Stimulated activated naive B cell treated with anti-CD40 and anti-IgM and Interleukin-4, amounts not matched to agents 10 μg/mL and 1 μg/mL and 100 μg/mL, for 72 hours (primary cell): Measurements from ENCODE around the gene OIP5.
"Not testable (repeated sequence)": the region's sequence is repeated elsewhere in the genome, so short reads cannot be mapped to it uniquely, and the experiment has no call there.

Experiments
- ATAC-seq, 2 donors: fragments of 150-1000 bp; cut with Tn5 transposase; replicated peaks; 2 replicates each; pipeline ENCODE4 v1.10.0; 2021; ENCODE audit warnings: moderate library complexity in 1 of 2
- DNase-seq: peaks from one replicate; pipeline ENCODE4 v3.0.0; 2021
- H3K27ac Mint-ChIP-seq: one replicate; pipeline ENCODE4 v1.8.0; 2022; ENCODE audit warnings: mild to moderate bottlenecking, mixed read lengths
- H3K27me3 Mint-ChIP-seq, 2 donors: one replicate each; pipeline ENCODE4 v1.8.0; 2022; ENCODE audit warnings: mixed read lengths in 2 of 2
- H3K36me3 Mint-ChIP-seq, 2 donors: one replicate each; pipeline ENCODE4 v1.8.0; 2022; ENCODE audit warnings: mixed read lengths in 2 of 2, mild to moderate bottlenecking in 1 of 2
- H3K4me1 Mint-ChIP-seq, 2 donors: one replicate each; pipeline ENCODE4 v1.8.0; 2022; ENCODE audit warnings: mixed read lengths in 2 of 2, mild to moderate bottlenecking in 1 of 2
- H3K4me3 Mint-ChIP-seq, 2 donors: one replicate each; pipeline ENCODE4 v1.8.0; 2022; ENCODE audit warnings: mild to moderate bottlenecking in 2 of 2, mixed read lengths in 2 of 2, moderate library complexity in 1 of 2
- H3K9me3 Mint-ChIP-seq, 2 donors: one replicate each; pipeline ENCODE4 v1.8.0; 2022; ENCODE audit warnings: mixed read lengths in 2 of 2, mild to moderate bottlenecking in 1 of 2

The OIP5 gene

DNA sequence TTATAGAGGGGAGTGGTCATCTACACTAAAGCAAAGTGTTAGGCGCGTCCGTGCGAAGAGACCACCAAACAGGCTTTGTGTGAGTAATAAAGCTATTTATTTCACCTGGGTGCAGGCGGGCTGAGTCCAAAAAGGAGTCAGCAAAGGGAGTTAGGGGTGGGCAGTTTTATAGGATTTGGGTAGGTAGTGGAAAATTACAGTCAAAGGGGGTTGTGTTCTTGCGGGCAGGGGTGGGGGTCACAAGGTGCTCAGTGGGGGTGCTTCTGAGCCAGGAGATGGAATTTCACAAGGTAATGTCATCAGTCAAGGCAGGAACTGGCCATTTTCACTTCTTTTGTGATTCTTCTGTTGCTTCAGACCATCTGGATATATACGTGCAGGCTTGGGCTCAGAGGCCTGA lies 47.1 kb downstream of the OIP5 start:
- H3K4me3 Mint-ChIP-seq = peak overlapping the region; percentile 97 to 99
- ATAC-seq = no peak
- peaks cover 26 to 37% of the 10 kb centered on the region in 2 donors for H3K36me3 Mint-ChIP-seq
- DNase-seq = no peak
- H3K27ac Mint-ChIP-seq = peak overlapping the region; percentile 96
- H3K27me3 Mint-ChIP-seq = no peaks in the 10 kb centered on the region
- H3K4me1 Mint-ChIP-seq = peaks cover 25 to 41% of the 10 kb centered on the region in 2 donors
- no peaks in the 10 kb centered on the region for H3K9me3 Mint-ChIP-seq

DNA sequence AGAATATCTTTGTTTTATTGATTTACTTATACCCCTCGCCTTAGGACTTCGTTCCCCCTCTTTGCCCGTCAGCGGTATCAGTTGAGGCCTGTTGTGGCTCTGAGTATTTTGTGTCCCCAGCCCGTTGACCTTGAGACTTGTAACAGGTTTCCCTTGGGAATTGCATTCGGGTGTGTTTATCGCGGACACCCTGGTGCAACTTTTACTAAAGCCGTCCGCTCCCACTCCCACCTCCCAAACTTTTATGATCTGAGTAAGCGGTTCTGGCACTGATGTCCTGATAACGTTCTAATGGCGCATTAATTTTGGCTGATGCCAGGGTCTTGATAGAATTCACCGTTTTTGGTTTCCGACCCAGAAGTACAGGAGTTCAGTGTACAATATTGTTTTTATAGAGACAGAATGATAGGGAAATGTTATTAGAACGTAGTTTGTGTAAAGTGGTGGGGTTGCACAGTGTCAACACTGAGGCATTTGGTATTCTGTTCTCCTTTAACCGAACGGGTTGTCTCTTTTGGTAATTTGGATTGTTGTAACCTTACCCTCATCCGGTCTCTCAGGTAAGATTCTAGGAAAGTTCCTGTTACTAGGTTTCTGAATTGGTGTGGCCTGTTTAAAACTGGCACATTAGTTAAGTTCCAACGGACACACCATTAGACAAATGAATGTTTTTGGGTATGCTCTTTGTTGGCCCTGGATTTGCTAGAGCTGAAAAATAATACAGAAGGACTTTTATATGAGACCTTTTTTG lies 47.8 kb downstream of the OIP5 start:
- DNase-seq (no peak), ATAC-seq (no peak)
- peaks cover 29 to 41% of the 10 kb centered on the region in 2 donors for H3K36me3 Mint-ChIP-seq
- peak overlapping the region; percentile 96 for H3K27ac Mint-ChIP-seq
- H3K9me3 Mint-ChIP-seq = no peaks in the 10 kb centered on the region
- H3K4me3 Mint-ChIP-seq = peak overlapping the region; percentile 97 to 99
- no peaks in the 10 kb centered on the region for H3K27me3 Mint-ChIP-seq
- H3K4me1 Mint-ChIP-seq = peaks cover 25 to 46% of the 10 kb centered on the region in 2 donors

DNA sequence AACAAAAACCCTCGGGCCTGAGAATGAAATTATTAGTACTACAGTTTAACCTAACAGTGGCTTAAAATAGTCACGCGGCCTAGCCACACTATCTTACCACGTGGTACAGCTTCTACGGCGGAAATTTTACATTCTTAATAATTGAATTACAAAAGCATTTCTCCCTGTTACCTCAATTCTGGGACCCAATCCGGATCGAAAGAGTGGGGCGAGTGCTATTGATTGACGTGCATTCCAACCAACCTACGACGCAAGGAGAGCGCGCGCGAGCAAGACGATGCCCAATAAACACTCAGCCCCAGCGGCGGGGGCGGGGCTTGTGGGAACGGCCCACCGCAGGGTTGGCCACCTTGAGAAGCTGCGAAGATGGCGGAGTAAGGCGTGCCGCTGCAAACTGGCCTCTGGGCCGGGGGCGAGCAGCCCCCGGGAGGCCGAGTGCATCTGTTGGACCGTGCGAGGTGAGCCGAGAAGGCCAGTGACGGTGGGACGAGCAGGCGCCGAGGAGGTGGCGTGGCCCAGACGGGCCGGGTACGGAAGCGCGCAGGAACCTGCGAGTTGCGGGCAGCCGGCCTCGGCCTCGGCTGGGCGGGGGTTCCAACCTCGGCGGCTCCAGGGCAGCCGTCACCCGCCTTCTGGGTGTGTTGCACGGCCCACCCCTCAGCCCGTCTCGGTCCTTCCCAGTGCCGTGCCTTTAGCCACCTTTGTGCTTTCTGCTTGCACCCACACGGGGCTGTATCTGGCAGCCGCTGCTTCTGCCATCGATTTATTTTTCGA lies 48.6 kb downstream of the OIP5 start:
- peak; percentile 95 to 96 for ATAC-seq
- Mint-ChIP-seq H3K27me3 (no peaks in the 10 kb centered on the region), H3K4me1 (peaks cover 25 to 48% of the 10 kb centered on the region in 2 donors), H3K36me3 (peaks cover 32 to 42% of the 10 kb centered on the region in 2 donors), H3K9me3 (no peaks in the 10 kb centered on the region), H3K4me3 (peak overlapping the region; percentile 97 to 99), H3K27ac (peak overlapping the region; percentile 96)
- DNase-seq = peak; percentile 97

DNA sequence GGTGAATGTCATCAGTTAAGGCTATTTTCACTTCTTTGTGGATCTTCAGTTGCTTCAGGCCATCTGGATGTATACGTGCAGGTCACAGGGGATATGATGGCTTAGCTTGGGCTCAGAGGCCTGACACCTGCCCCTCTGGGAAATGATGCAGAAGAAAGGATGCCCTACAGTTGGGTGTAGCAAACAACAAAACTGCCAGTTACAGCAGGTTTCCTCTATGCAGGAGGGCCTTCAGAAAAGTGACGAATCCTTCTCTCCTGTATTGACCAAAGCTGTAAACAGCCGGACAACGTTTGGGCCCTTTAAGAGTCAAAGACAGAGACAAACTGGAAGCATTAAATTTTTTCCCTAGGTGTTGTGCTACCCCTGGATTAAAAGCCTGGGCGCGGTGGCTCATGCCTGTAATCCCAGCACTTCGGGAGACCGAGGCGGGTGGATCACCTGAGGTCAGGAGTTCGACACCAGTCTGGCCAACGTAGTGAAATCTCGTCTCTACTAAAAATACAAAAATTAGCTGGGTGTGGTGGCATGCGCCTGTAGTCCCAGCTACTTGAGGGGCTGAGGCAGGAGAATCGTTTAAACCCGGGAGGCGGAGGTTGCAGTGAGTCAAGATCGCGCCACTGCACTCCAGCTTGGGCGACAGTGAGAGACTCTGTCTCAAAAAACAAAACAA lies 49.3 kb downstream of the OIP5 start:
- Mint-ChIP-seq H3K4me3 (peak overlapping the region; percentile 97 to 99), H3K27ac (peak overlapping the region; percentile 96), H3K4me1 (peaks cover 22 to 44% of the 10 kb centered on the region in 2 donors), H3K36me3 (peaks cover 29 to 41% of the 10 kb centered on the region in 2 donors)
- DNase-seq (peak; percentile 5), ATAC-seq (peak in 1 of 2 donors; percentile 6)
- not testable (repeated sequence) for H3K27me3 Mint-ChIP-seq, H3K9me3 Mint-ChIP-seq

DNA sequence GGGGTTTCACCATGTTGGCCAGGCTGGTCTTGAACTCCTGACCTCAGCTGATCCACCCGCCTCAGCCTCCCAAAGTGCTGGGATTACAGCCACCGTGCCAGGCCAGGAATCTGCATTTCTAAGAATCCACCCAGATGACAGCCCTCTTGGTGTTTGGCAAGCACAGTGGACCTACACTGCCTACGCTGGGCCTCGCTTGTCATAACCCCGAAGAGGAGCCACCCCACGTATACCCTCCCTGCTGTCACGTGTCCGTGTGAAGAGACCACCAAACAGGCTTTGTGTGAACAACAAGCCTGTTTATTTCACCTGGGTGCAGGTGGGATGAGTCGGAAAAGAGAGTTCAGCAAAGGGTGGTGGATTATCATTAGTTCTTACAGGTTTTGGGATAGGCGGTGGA lies 50.0 kb downstream of the OIP5 start:
- Mint-ChIP-seq H3K36me3 (peaks cover 28 to 37% of the 10 kb centered on the region in 2 donors), H3K4me1 (peaks cover 21 to 42% of the 10 kb centered on the region in 2 donors), H3K27ac (peak overlapping the region; percentile 96), H3K4me3 (peak overlapping the region in 1 of 2 donors; percentile 99)
- not testable (repeated sequence) for H3K27me3 Mint-ChIP-seq, H3K9me3 Mint-ChIP-seq, DNase-seq, ATAC-seq

DNA sequence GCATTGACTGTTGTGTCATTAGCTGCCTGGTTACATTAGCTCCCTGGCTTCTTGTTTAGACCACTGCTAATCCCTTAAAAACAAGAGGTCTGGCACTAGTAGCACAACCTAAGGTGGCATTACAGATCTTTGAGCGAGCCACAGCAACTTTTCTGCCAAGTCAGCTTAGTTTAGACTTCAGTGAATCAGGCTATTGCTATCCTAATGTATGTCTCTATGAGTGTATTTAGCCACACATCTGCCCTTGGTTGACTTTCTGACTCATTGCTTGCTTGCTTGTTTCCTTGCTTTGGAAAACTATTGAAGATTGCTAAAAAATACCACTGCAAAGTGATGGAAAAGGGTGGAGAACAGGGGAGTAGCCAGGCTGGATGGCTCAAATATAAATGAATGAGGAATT lies 51.2 kb downstream of the OIP5 start:
- no peak for DNase-seq

DNA sequence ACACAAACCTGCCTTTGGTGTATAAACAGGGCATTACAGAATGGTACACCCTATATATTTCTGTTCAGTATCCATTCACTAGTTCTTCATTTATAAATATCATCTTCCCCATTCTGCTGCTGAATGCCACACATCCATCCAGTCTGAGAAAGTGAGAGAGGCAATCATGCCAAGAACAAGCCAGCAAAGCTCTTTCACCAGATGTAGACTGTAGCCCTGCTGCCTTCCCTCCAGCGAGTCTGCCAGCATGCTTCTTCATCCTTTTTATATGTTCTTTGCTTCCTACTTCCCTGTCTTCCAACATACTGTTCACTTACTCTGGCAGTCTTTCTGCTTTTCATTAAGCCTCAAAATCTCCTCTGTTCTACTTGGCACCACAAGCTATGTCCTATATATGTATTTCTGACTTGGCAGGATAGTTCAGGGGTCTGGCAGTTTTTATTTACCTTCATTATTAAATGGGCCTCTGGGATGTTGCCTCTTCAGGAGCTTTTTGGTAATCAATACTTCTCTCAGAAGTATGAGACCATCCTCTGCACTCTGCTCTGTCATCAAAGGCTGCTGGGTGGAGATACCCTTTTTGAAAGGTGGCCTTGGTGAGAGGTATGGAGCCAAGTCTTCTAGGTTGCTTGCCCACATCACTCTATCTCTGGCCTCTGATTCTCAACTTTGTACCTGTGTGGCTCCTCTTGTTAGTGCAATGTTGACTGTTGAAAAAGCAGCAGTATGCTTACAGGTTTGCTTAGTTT lies 52.7 kb downstream of the OIP5 start:
- ATAC-seq (no peak), DNase-seq (no peak)
- H3K27me3 Mint-ChIP-seq = no peaks in the 10 kb centered on the region
- H3K4me1 Mint-ChIP-seq = peaks cover 13 to 25% of the 10 kb centered on the region in 2 donors
- H3K36me3 Mint-ChIP-seq = peaks cover 18 to 32% of the 10 kb centered on the region in 2 donors
- no peaks in the 10 kb centered on the region for H3K9me3 Mint-ChIP-seq
- no peak overlapping the region for H3K4me3 Mint-ChIP-seq
- no peak overlapping the region for H3K27ac Mint-ChIP-seq

More for the DNA sequence above, 51.2 kb downstream of the OIP5 start:
- Mint-ChIP-seq H3K27ac (no peak overlapping the region), H3K4me1 (peaks cover 19 to 34% of the 10 kb centered on the region in 2 donors), H3K4me3 (no peak overlapping the region), H3K9me3 (no peaks in the 10 kb centered on the region), H3K36me3 (peaks cover 23 to 36% of the 10 kb centered on the region in 2 donors), H3K27me3 (no peaks in the 10 kb centered on the region)
- no peak for ATAC-seq

DNA sequence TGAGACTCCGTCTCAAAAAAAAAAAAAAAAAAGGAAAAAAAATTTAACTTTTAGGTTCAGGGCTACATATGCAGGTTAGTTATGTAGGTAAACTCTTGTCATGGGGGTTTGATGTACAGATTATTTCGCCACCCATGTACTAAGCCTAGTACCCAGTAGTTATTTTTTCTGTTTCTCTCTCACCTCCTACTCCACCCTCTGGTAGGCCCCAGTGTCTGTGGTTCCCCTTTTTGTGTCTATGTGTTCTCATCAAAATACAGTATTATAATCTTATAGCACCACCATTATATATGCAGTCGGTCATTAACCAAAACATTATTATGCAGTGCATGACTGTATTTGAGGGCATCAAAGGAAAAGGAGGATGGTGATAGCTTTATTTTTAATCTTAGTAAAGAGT lies 54.1 kb downstream of the OIP5 start:
- no peaks in the 10 kb centered on the region for H3K27me3 Mint-ChIP-seq
- no peak for DNase-seq
- no peaks in the 10 kb centered on the region for H3K9me3 Mint-ChIP-seq
- ATAC-seq = no peak
- H3K4me1 Mint-ChIP-seq = peaks cover 8 to 19% of the 10 kb centered on the region in 2 donors
- peaks cover 20 to 34% of the 10 kb centered on the region in 2 donors for H3K36me3 Mint-ChIP-seq
- no peak overlapping the region for H3K27ac Mint-ChIP-seq
- no peak overlapping the region for H3K4me3 Mint-ChIP-seq

DNA sequence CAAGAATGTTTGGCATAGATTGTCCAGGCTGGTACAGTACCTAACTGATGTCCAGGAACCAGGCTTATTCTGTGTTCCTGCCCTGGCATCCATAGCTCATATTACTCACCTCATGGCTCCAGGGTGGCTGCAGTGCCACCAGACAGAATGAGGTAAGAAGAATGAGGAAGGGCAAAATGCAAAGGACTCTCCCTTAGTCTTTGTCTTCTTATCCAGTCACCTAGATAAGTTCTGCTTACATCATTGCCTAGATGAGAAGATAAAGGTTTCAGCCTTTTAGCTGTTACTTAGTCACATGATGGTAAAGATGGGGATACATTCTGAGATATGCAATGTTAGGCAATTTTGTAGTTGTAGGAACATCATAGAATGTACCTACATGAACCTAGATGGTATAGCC lies 55.6 kb downstream of the OIP5 start:
- Mint-ChIP-seq H3K27me3 (no peaks in the 10 kb centered on the region), H3K36me3 (peaks cover 23 to 32% of the 10 kb centered on the region in 2 donors), H3K9me3 (no peaks in the 10 kb centered on the region), H3K4me3 (no peak overlapping the region), H3K27ac (no peak overlapping the region), H3K4me1 (peaks cover 0 to 9% of the 10 kb centered on the region in 2 donors)
- ATAC-seq (no peak), DNase-seq (no peak)

DNA sequence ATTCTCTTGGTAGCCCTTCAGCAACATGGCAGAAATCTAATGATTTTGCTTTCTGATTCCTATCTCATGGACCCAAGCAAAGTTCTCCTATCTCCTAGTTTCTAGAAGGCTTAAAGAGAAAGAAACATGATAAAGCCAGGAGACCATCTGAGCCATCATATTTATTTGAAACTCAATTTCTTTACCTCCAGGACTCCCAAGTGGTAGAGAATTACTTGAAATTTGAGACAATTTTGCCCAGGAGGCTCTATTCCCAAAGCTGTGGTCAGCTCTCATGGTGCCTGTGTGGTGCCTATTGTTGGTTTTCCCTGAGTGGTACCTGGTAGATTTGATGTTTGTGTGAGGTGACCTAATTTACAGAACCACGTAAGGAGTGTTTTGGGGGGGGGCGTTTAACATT lies 62.5 kb downstream of the OIP5 start:
- Mint-ChIP-seq H3K27ac (no peak overlapping the region), H3K4me1 (no peaks in the 10 kb centered on the region), H3K4me3 (no peak overlapping the region), H3K36me3 (peaks cover 29 to 49% of the 10 kb centered on the region in 2 donors), H3K9me3 (no peaks in the 10 kb centered on the region), H3K27me3 (no peaks in the 10 kb centered on the region)
- ATAC-seq = no peak
- no peak for DNase-seq

DNA sequence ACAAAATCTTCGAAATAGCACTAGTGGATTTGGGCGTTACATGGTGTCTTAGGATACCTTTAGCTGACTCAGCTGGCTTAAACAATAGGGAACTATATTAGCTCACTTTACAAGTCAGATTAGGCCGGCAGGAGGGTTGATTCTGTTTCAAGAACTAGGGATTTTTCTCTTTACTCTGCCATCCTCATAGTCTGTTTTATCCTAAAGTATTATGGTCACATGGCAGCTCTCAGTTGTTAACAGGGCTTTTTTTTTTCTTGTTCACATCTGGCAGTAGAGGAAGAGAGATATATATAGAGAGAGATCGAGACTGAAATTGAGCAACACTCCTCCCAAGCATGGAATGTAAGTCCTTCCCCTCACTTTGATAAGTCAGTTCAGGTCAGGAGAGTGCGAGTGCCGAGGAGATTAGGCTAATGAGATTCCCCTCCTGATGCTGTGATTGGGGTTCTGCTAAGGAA lies 68.5 kb downstream of the OIP5 start:
- Mint-ChIP-seq H3K27ac (no peak overlapping the region), H3K4me1 (peaks cover 10 to 11% of the 10 kb centered on the region in 2 donors), H3K9me3 (no peaks in the 10 kb centered on the region), H3K4me3 (no peak overlapping the region), H3K27me3 (no peaks in the 10 kb centered on the region), H3K36me3 (peaks cover 12 to 40% of the 10 kb centered on the region in 2 donors)
- DNase-seq (no peak), ATAC-seq (no peak)

DNA sequence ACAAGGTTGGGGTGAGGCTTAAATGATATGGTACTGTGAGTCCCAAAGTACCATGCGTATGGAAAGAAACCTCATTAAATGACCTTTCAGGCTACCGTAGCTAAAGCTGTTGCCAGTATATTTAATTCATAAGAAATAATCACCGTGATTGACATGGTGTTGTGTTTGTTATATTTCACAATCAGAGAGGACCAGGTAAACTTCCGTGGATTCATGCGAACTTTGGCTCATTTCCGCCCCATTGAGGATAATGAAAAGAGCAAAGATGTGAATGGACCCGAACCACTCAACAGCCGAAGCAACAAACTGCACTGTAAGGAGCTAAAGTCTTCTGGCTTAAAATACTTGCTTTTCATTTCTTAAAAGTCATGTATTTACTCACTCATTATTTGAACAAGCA lies 69.8 kb downstream of the OIP5 start:
- Mint-ChIP-seq H3K36me3 (peaks cover 15 to 35% of the 10 kb centered on the region in 2 donors), H3K4me1 (peaks cover 15 to 24% of the 10 kb centered on the region in 2 donors), H3K9me3 (no peaks in the 10 kb centered on the region), H3K27me3 (no peaks in the 10 kb centered on the region), H3K27ac (no peak overlapping the region), H3K4me3 (no peak overlapping the region)
- ATAC-seq (no peak), DNase-seq (no peak)

DNA sequence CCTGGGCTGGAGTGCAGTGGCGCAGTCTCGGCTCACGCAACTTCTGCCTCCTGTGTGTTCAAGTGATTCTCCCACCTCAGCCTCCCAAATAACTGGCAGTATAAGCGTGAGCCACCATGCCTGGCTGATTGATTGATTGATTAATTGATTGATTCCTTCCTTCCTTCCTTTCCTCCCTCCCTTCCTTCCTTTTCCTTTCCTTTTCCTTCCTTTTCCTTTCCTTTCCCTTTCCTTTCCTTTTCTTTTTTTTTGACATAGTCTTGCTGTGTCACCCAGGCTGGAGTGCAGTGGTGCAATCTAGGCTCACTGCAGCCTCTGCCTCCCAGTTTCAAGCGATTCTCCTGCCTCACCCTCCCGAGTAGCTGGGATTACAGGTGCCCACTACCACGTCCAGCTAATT lies 71.5 kb downstream of the OIP5 start:
- H3K27me3 Mint-ChIP-seq, H3K4me3 Mint-ChIP-seq, H3K9me3 Mint-ChIP-seq, DNase-seq, H3K27ac Mint-ChIP-seq, ATAC-seq: not testable (repeated sequence)
- Mint-ChIP-seq H3K4me1 (peaks cover 15 to 24% of the 10 kb centered on the region in 2 donors), H3K36me3 (peaks cover 12 to 27% of the 10 kb centered on the region in 2 donors)
